Keratinocyte (primary cell): Measurements from ENCODE around the gene MIB1. TPM values are rescaled to one million over a fixed set of nuclear protein-coding genes. Genes with fewer than 3 reads are reported as not detected.
A peak's percentile ranks its signal among the peaks of the same experiment; 100 is the strongest.

ENCODE experiments used
- DNase-seq: peaks from one replicate; pipeline ENCODE4 v3.0.0-alpha.2; 2011; ENCODE audit warnings: low read depth, missing footprints, low spot score
- FAIRE-seq: peaks from 2 replicates; lab custom pipeline; 2011; peaks lifted over from hg19 to GRCh38; lab: Jason Lieb, UNC
- H2AFZ ChIP-seq: 2 replicates; pipeline ENCODE4 v1.6.0; 2012; ENCODE audit warnings: low read length, control low read depth, inconsistent platforms; ENCODE audit not compliant: control insufficient read depth
- H3K27ac ChIP-seq: 2 replicates; pipeline ENCODE4 v1.5.1; 2011; ENCODE audit warnings: low read length; ENCODE audit not compliant: control insufficient read depth, insufficient read depth
- H3K27me3 ChIP-seq: 3 replicates; pipeline ENCODE4 v1.6.0; 2011; ENCODE audit warnings: low read length; ENCODE audit not compliant: control insufficient read depth, insufficient read depth; ENCODE audit errors: extremely low read depth
- H3K36me3 ChIP-seq, 2 experiments: 2 replicates in 1 of 2; 3 replicates in 1 of 2; pipeline ENCODE4 v1.5.1; 2011; ENCODE audit warnings: low read length in 2 of 2, mild to moderate bottlenecking in 1 of 2; ENCODE audit not compliant: control insufficient read depth in 2 of 2, insufficient read depth in 2 of 2; ENCODE audit errors: extremely low read depth in 1 of 2
- H3K4me1 ChIP-seq: 3 replicates; pipeline ENCODE4 v1.5.1; 2011; ENCODE audit warnings: low read length; ENCODE audit not compliant: control insufficient read depth, insufficient read depth; ENCODE audit errors: extremely low read depth
- H3K4me2 ChIP-seq: 3 replicates; pipeline ENCODE4 v1.6.0; 2011; ENCODE audit warnings: low read depth, low read length; ENCODE audit not compliant: control insufficient read depth, insufficient read depth; ENCODE audit errors: extremely low read depth
- H3K4me3 ChIP-seq, 3 experiments: fragments of 200-600 bp in 1 of 3; sonication (generic) in 1 of 3; 2 replicates in 2 of 3; 3 replicates in 1 of 3; pipeline ENCODE4 v1.5.1; 2011 to 2016; ENCODE audit warnings: low read length in 3 of 3, mild to moderate bottlenecking in 3 of 3, control low read depth in 2 of 3, inconsistent platforms in 1 of 3, low read depth in 1 of 3, mixed read lengths in 1 of 3, mixed run types in 1 of 3, moderate library complexity in 1 of 3; ENCODE audit not compliant: control insufficient read depth in 2 of 3, insufficient read depth in 2 of 3; ENCODE audit errors: extremely low read depth in 1 of 3
- H3K79me2 ChIP-seq: 2 replicates; pipeline ENCODE4 v1.6.0; 2012; ENCODE audit warnings: low read length; ENCODE audit not compliant: control insufficient read depth, insufficient read depth
- H3K9ac ChIP-seq: 3 replicates; pipeline ENCODE4 v1.6.0; 2011; ENCODE audit warnings: low read length; ENCODE audit not compliant: control insufficient read depth, insufficient read depth; ENCODE audit errors: extremely low read depth
- H3K9me1 ChIP-seq: 3 replicates; pipeline ENCODE4 v1.6.0; 2011; ENCODE audit warnings: low read length; ENCODE audit not compliant: control insufficient read depth, insufficient read depth; ENCODE audit errors: extremely low read depth
- H3K9me3 ChIP-seq: 2 replicates; pipeline ENCODE4 v1.5.1; 2012; ENCODE audit warnings: low read depth, low read length; ENCODE audit not compliant: control insufficient read depth
- H4K20me1 ChIP-seq: 3 replicates; pipeline ENCODE4 v1.6.0; 2011; ENCODE audit warnings: low read length; ENCODE audit not compliant: control insufficient read depth, insufficient read depth; ENCODE audit errors: extremely low read depth
- EZH2 ChIP-seq: IDR thresholded peaks from one replicate; pipeline ENCODE4 v1.6.1; 2012; ENCODE audit warnings: inconsistent platforms, mild to moderate bottlenecking, low read length, moderate library complexity
- dilution Hi-C: fragments of 300-500 bp; cut with MboI; formaldehyde crosslinking; loops from one replicate; pipeline ENCODE4 v1.7.0; 2020; ENCODE audit warnings: low sequenced_read_pairs; ENCODE audit not compliant: extremely low pct_ligation_motif_present
- polyA plus RNA-seq, 5 experiments: library from polyadenylated mRNA; depleted of rRNA in 3 of 5; stranded (reverse) in 3 of 5; stranded (forward) in 1 of 5; unstranded in 1 of 5; fragments of >200 nt; gene quantifications; 1 replicate in 1 of 5; 2 replicates in 3 of 5; 3 replicates in 1 of 5; pipeline versions ENCODE4 v1.2.1 to v1.2.3, GENCODE V29; 2011 to 2012; ENCODE audit warnings: missing spikeins in 2 of 5, low read depth in 1 of 5, low replicate concordance in 1 of 5
- TF ChIP-seq, protein P1 (sequence below), 3 experiments: IDR thresholded peaks in 1 of 3; conservative IDR thresholded peaks in 1 of 3; optimal IDR thresholded peaks in 1 of 3; 2 replicates in 2 of 3; 3 replicates in 1 of 3; pipeline versions ENCODE3 to v1.5.1; 2011; ENCODE audit warnings: low read length in 3 of 3, mild to moderate bottlenecking in 3 of 3, moderate library complexity in 2 of 3, control low read depth in 1 of 3, inconsistent platforms in 1 of 3; ENCODE audit not compliant: insufficient read depth in 2 of 3; ENCODE audit errors: extremely low read depth in 1 of 3

The MIB1 gene
- polyA plus RNA-seq, 1 donor (not counting 4 experiments of a cell fraction or from before 2014, with no cell fraction given), result 24.8 TPM

DNA sequence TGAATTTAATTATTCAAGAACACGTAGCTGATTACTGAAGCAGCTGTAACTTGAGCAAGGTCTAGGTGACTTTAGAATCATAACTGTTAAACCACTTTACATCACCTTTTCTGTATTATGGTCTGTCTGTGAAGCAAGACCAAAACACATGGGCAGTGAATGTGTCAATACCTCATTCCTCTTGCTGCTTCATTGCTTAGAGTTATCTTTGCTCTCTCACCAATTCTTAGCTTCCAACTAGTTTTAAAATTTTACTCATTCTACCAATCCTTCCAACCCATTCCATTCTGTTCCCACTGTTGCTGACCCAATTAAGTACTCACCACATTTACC, 80.2 kb downstream of the MIB1 start:
- Histone ChIP-seq H3K4me2 (no peak overlapping the region), H3K36me3 (peaks cover 2 to 3% of the 10 kb centered on the region in 2 experiments), H3K9me3 (no peaks in the 10 kb centered on the region), H3K27me3 (no peaks in the 10 kb centered on the region), H3K9me1 (peaks cover 2% of the 10 kb centered on the region), H3K4me1 (peaks cover 4% of the 10 kb centered on the region), H3K79me2 (no peaks in the 10 kb centered on the region), H2AFZ (no peak overlapping the region), H3K4me3 (no peak overlapping the region), H4K20me1 (no peaks in the 10 kb centered on the region), H3K27ac (no peak overlapping the region), H3K9ac (no peak overlapping the region)
- peak; percentile 58 for FAIRE-seq
- DNase-seq, result no peak
- dilution Hi-C loops, result no loop called here
- TF ChIP-seq, protein P1, sequence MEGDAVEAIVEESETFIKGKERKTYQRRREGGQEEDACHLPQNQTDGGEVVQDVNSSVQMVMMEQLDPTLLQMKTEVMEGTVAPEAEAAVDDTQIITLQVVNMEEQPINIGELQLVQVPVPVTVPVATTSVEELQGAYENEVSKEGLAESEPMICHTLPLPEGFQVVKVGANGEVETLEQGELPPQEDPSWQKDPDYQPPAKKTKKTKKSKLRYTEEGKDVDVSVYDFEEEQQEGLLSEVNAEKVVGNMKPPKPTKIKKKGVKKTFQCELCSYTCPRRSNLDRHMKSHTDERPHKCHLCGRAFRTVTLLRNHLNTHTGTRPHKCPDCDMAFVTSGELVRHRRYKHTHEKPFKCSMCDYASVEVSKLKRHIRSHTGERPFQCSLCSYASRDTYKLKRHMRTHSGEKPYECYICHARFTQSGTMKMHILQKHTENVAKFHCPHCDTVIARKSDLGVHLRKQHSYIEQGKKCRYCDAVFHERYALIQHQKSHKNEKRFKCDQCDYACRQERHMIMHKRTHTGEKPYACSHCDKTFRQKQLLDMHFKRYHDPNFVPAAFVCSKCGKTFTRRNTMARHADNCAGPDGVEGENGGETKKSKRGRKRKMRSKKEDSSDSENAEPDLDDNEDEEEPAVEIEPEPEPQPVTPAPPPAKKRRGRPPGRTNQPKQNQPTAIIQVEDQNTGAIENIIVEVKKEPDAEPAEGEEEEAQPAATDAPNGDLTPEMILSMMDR (optimal IDR thresholded peaks at IDR 0.05 in 1 of 3, IDR thresholded peaks at IDR 0.05 in 1 of 3, conservative IDR thresholded peaks at IDR 0.05 in 1 of 3; ENCODE audit: extremely low read depth in 1 of 3, insufficient read depth in 2 of 3, low read length in 3 of 3), result no peak
- TF ChIP-seq EZH2, result no peak

DNA sequence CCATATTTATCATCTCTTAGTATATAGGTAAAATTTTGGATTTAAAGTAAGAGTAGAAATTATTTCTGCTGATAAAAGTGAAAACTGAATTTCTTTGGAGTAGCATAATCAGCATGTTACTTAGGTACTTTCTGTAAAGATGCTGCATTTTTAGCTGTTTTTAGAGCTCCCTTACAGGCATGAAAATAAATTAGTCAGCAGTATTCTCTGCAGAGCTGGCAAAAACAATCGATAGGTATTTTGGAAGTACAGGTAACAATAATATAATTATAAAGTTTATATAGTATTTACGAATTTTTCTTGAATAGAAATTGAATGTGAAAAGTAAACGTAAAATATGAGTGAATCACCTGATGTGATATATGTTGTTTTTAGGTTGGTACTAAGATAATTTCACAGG, 83.3 kb downstream of the MIB1 start:
- Histone ChIP-seq H3K4me1 (peaks cover 15% of the 10 kb centered on the region), H3K27ac (no peak overlapping the region), H3K79me2 (no peaks in the 10 kb centered on the region), H3K9me3 (no peaks in the 10 kb centered on the region), H3K27me3 (no peaks in the 10 kb centered on the region), H3K9me1 (peaks cover 2% of the 10 kb centered on the region), H3K4me3 (no peak overlapping the region), H3K4me2 (no peak overlapping the region), H3K9ac (no peak overlapping the region), H2AFZ (no peak overlapping the region), H4K20me1 (no peaks in the 10 kb centered on the region), H3K36me3 (peaks cover 2 to 3% of the 10 kb centered on the region in 2 experiments)
- FAIRE-seq (no peak), DNase-seq (no peak)
- dilution Hi-C loops, result no loop called here
- no peak for TF ChIP-seq EZH2
- TF ChIP-seq, protein P1 (optimal IDR thresholded peaks at IDR 0.05 in 1 of 3, IDR thresholded peaks at IDR 0.05 in 1 of 3, conservative IDR thresholded peaks at IDR 0.05 in 1 of 3; ENCODE audit: extremely low read depth in 1 of 3, insufficient read depth in 2 of 3, low read length in 3 of 3), result no peak
